ENCODE data around the gene HS3ST6. TPM values are rescaled to one million over a fixed set of nuclear protein-coding genes. Genes with fewer than 3 reads are reported as not detected.

The HS3ST6 gene
- not detected in 2 replicates for polyA plus RNA-seq (2011; rRNA removed)
- polyA minus RNA-seq (2011; rRNA and poly(A)+ RNA removed): not detected in 2 replicates

- POLR2A ChIA-PET: no interaction called here
- DNase-seq (ENCODE audit: low read depth): no peak
- Histone ChIP-seq H3K36me3 (ENCODE audit: control insufficient read depth, insufficient read depth, low read length) (no peaks in the 10 kb centered on the region), H3K27me3 (ENCODE audit: control insufficient read depth, insufficient read depth, low read length) (peaks cover 61% of the 10 kb centered on the region), H3K4me3 (ENCODE audit: low read depth, low read length) (no peak within 1 kb of the TSS)
- CTCF ChIA-PET: interaction anchor here (0.6 to 1.4 kb wide), 2 partner anchors 10 to 24 kb away, joined by 3 to 5 read pairs; no protein-coding TSS in a partner anchor
- TF ChIP-seq, protein P1, sequence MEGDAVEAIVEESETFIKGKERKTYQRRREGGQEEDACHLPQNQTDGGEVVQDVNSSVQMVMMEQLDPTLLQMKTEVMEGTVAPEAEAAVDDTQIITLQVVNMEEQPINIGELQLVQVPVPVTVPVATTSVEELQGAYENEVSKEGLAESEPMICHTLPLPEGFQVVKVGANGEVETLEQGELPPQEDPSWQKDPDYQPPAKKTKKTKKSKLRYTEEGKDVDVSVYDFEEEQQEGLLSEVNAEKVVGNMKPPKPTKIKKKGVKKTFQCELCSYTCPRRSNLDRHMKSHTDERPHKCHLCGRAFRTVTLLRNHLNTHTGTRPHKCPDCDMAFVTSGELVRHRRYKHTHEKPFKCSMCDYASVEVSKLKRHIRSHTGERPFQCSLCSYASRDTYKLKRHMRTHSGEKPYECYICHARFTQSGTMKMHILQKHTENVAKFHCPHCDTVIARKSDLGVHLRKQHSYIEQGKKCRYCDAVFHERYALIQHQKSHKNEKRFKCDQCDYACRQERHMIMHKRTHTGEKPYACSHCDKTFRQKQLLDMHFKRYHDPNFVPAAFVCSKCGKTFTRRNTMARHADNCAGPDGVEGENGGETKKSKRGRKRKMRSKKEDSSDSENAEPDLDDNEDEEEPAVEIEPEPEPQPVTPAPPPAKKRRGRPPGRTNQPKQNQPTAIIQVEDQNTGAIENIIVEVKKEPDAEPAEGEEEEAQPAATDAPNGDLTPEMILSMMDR (IDR thresholded peaks at IDR 0.05; ENCODE audit: insufficient read depth, low read depth, low read length): no peak
Measured at GRCh38 chr16:1918351-1919326, at the start of gene HS3ST6. Gene HS3ST6 (minus strand): TSS chr16:1918415. CDS start chr16:1918323, 92 bp downstream.

- CTCF ChIA-PET: no interaction called here
- TF ChIP-seq, protein P1 (IDR thresholded peaks at IDR 0.05; ENCODE audit: insufficient read depth, low read depth, low read length): no peak
- no peak for DNase-seq (ENCODE audit: low read depth)
- H3K4me3 ChIP-seq (ENCODE audit: low read depth, low read length): peak within 1 kb of the TSS; percentile 92
- H3K36me3 ChIP-seq (ENCODE audit: control insufficient read depth, insufficient read depth, low read length): peaks cover 12% of the 10 kb centered on the region
- H3K27me3 ChIP-seq (ENCODE audit: control insufficient read depth, insufficient read depth, low read length): no peaks in the 10 kb centered on the region
- POLR2A ChIA-PET: no interaction called here
Measured at GRCh38 chr16:1966460-1966859, 48.2 kb upstream of the HS3ST6 start, which contains the start of gene RNF151. Gene RNF151 (plus strand): TSS chr16:1966856. CDS start chr16:1966882, 26 bp downstream.

DNA sequence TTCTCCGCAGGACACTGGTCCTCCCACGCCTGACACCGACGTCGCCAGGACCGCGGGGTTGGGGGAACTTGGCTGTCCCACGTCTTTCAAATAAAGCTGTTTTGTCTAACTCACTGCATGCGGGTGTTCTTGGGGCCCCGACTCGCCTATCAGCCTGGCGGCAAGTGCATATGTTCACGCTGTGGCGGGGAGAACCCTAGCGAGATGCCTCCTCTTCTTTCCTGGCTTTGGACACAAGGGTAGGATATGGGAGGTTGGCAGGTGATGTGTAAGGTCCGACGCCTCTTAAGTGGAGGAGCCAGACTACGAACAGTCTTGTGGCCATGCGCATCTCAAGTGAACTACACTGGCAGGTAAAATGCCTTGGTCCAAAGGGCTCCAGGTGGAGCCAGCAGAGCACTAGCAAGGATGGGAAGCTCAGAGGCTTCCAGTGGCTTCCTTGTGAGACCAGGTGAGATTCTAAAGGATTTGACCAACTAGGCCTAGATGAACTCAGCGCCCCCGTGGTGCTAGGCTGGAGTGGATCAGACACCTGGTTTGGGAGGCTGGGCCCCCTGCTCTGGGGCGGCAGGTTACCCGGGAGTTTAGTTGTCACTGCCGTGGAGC, 47.3 kb upstream of the HS3ST6 start:
- TF ChIP-seq, protein P1 (IDR thresholded peaks at IDR 0.05; ENCODE audit: insufficient read depth, low read depth, low read length): no peak
- H3K36me3 ChIP-seq (ENCODE audit: control insufficient read depth, insufficient read depth, low read length): peaks cover 17% of the 10 kb centered on the region
- DNase-seq (ENCODE audit: low read depth): no peak
- no peaks in the 10 kb centered on the region for H3K27me3 ChIP-seq (ENCODE audit: control insufficient read depth, insufficient read depth, low read length)
- peak overlapping the region; percentile 92 for H3K4me3 ChIP-seq (ENCODE audit: low read depth, low read length)
- ChIA-PET POLR2A (interaction anchor here (0.6 to 1.0 kb wide), 3 partner anchors 25 to 190 kb away, joined by 3 to 10 read pairs (median 6); partner anchors contain the start of genes FAHD1 and TRAF7), CTCF (interaction anchor here (1.1 to 1.4 kb wide), 4 partner anchors 11 to 55 kb away, joined by 3 to 7 read pairs (median 4); partner anchors contain the start of genes NPW and RPL3L)

DNA sequence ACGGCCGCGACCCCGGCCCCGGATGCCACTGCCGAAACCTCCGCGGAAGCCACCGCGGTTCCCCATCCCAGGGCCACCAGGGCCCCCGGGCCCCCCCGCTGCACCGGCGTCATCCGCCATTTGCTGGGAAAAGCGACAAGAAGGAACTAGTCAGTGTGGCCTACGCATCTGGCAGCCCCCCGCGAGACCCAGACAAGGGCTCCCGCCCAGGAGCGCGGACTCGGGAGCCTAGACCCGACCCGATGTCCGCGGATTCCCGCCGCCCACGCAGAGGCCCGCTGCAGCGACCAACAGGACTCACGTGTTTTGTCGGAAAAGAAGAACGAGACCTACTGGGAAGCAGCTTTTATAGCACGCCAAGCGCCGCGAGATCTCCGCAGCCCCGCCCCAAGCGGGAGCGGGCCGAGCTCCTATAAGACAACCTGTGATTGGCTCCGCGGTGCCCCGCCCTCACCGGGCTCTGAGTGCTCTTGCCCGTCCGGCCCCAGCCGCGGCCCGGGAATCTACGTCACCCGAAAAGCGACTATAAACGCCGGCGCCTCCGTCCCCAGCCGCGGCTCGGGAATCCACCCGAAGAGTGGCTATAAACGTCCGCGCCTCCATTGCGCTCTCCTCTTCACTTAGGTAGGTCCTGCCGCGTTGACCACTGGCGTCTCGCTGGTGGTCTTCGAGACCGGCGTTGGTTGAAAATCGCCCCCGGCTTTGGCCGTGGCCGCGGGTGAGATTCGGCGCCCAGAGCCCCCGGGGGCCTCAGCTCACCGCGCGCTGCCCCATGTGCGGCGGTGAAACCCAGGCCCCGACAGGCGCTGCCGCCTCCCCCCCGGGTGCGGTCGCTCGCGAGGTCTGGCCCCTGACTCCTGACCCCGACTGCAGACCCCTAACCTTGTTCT, 46.5 kb upstream of the HS3ST6 start, which contains the start of gene RPS2:
TSS of gene RPS2 (minus strand) at position 321 of the 890 bp plus-strand sequence. CDS start at position 120, 201 bp downstream.
- TF ChIP-seq, protein P1 (IDR thresholded peaks at IDR 0.05; ENCODE audit: insufficient read depth, low read depth, low read length): no peak; the same call in 1 of the 2 replicates
- CTCF ChIA-PET: interaction anchor here (1.1 to 1.4 kb wide), 4 partner anchors 10 to 56 kb away, joined by 3 to 7 read pairs (median 4); partner anchors contain the start of genes NPW and RPL3L
- H3K36me3 ChIP-seq (ENCODE audit: control insufficient read depth, insufficient read depth, low read length): peaks cover 17% of the 10 kb centered on the region
- DNase-seq (ENCODE audit: low read depth): peak; percentile 86
- no peaks in the 10 kb centered on the region for H3K27me3 ChIP-seq (ENCODE audit: control insufficient read depth, insufficient read depth, low read length)
- POLR2A ChIA-PET: interaction anchor here (0.6 to 1.0 kb wide), 8 partner anchors 20 to 191 kb away, joined by 3 to 15 read pairs (median 8); partner anchors contain the start of genes FAHD1, GFER and TRAF7
- H3K4me3 ChIP-seq (ENCODE audit: low read depth, low read length): peak within 1 kb of the TSS; percentile 92

All from BJ (cell line).